Iris pigment epithelial cell (primary cell): ENCODE measurements around the gene KRT86.
A peak's percentile ranks its signal among the peaks of the same experiment; 100 is the strongest.
"Not testable (repeated sequence)": the region's sequence is repeated elsewhere in the genome, so short reads cannot be mapped to it uniquely, and the experiment has no call there.

ENCODE experiments used
- DNase-seq: peaks from one replicate; pipeline ENCODE4 v3.0.0-alpha.2; 2011; ENCODE audit warnings: low read depth

Gene KRT86

GRCh38 chr12:52252175-52252615, 22.2 kb upstream of the KRT86 start:
- DNase-seq: not testable (repeated sequence)

DNA sequence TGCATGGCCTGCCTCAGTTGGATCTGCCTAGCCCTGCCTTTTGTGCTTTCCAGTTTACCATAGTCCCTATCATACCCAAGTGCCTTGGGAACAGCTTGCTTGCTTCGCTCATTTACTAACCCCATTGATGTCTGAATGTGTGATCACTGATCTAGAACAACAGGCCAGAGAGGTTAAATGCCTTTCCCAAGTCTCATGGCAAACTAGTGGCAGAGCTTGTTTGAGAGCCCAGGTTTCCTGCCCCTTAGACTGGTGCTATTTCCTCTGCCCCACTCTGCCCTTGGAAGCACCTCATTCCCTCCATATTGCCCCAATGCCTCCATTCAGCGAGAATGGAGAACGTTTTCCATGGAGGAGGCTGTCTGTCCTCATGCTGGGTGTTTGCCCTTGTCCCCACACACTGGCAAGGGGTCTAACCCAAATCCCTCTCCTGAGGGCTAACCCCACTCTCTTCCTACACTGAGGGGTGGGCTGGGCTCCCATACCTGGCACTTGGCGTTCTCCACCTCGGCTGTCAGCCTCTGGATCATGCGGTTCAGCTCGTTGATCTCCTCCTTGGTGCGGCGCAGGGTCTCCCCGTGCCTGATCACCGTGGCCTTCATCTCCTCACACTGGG, 21.6 kb upstream of the KRT86 start:
- DNase-seq: no peak

GRCh38 chr12:52253391-52254179, 20.9 kb upstream of the KRT86 start:
- DNase-seq: no peak

- DNase-seq: no peak
Observed at GRCh38 chr12:52254180-52254964, 20.1 kb upstream of the KRT86 start.

DNA sequence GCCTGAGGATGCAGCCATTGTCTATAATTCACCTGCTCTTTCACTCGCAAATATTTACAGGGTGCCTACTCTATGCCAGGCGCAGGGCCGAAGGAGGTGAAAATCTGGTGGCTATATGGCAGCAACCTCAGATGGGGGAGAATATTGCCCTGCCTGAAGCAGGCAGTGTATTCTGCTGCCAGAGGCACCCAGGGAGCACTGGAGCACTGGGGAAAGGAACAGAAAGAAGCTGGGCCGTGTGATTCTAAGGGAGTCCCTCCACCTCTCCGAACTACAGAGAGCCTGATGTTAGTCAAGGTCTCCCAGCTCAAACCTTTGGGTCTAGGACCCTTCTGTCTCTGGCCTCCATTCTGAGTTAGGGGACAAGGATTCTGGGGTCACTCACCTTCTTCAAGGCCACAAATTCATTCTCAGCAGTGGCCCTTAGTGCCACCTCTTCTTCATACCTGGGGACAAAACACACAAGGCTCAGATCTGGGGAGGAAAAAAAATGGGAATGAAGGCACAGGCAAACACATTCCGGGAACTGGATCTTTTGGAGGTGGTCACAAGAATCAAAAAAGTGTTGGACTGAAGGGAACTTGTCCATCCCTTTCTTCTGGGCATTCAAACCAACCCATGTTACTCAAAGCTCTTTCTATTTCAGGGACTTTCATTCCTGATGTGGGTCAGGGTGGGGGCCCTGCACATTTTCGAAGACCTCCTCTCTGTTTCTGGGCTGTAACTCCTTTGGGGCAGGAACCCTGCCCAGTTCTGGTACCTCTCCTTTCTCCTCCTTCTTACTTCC, 19.3 kb upstream of the KRT86 start:
- DNase-seq: no peak

- no peak for DNase-seq
Observed at GRCh38 chr12:52255926-52256583, 18.4 kb upstream of the KRT86 start.

- DNase-seq: no peak
Observed at GRCh38 chr12:52256584-52256935, 17.9 kb upstream of the KRT86 start.

- DNase-seq: no peak
Observed at GRCh38 chr12:52257074-52257551, 17.3 kb upstream of the KRT86 start.

DNA sequence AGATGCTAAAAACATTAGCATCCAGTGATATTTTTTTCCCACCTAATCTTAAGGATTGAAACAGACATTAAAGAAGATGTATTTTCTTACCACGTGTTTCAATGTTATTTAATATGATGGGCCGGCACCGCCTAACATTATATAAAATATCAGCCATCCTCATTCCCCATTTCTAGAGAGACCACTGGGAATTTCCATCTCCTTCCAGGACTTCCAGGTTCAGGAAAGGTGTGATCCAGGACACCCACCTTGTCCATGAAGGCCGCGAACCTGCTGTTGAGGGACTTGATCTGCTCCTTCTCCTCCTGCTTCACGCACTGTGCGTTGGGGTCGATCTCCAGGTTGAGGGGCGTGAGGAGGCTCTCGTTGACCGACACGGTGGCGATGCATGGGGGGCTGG, 16.5 kb upstream of the KRT86 start:
- not testable (repeated sequence) for DNase-seq

DNA sequence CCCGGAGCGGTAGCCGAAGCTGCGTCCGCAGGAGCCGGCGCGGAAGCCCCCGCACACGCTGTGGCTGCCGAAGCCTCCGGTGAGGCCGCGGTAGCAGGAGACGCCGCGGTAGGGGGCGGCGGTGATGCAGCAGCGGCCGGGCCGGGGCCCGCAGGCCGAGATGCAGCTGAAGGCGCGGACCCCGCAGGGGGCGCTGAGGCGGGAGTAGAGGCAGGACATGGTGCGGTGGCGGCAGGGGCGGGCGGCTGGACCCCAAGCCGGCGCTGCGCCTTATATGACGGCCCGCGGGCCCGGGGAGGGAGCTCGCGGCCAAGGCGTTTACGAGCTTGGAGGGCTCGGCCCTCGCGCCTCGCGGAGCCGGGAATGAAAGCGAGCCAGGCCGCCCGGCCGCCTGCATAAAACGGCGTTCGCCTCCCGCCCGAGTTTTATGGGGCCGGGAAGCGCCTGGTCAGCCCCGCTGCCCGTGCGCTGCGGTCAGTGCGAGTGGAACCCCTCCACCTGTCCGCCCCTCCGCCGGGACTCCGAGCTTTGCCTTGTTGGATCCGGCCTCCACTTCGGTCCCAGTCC, 16.0 kb upstream of the KRT86 start:
- DNase-seq: peak; percentile 45

DNA sequence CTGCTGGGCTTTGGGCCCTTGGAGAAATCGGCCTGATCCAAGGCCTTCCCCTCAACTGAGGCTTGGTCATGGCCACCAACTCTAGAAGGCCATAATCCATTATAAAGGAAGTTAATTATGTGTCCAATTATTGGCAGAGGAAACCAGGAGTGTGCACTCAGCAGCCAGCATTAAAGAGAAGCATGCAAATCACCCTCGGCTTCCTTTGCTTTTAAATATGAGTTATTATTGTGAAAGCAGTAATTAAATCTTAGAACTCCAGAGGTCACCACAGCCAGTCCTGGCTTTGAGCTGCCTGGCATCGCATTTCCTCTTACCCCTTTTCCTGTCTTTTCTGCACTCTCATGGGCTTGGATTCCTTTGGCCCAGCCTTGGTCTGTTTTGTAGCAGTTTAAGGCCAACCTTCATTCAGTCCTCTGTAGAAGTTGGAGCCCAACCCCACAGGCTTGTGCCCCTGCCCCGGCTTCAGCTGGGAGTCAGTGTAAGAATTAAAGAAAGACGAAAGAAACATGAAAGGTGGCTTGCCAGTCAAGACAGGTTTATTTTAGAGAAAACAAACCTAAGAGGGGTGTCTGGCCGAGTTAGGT, 14.7 kb upstream of the KRT86 start:
- no peak for DNase-seq

DNA sequence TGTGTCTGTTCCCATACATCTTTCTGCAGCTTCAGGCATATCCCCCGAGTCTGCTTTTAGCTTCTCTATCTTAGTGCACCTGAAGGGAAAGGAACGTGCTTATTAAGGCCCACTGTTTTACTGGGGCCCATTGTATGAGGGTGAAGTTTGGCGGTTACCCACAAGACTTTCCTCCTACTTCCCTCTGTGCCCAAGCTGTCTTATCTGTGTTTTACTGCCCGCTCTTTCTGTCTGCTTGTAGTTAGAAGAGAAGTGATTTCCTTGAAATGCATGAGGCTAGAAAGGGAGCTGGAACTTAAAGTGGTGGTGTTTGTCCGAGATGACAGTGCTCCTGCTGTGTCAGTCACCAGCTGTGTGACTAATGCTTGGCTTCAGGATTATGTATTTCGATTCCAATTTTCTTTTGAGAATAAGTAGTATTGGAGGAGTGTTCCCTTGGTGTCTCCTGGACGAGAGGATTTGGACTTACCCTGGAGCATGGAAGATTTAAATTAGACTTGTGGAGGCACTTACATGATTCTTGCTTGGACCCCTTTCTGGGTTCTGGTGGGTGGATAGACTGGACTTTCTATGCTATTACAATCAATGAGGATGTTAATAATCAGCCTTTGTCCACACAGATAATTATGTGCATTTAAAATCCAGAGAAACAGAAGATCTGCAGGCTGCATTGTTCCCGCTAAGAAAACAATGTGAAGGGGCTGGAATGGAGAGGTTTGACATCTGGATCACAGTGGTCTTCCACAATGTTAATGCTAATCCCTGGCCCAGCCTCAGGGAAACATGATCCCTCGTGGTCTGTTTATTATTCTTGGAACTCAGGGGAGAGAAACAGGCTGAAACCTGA, 13.9 kb upstream of the KRT86 start:
- peak; percentile 66 for DNase-seq

- no peak for DNase-seq
Observed at GRCh38 chr12:52261208-52261484, 13.3 kb upstream of the KRT86 start.

GRCh38 chr12:52262286-52262685, 12.2 kb upstream of the KRT86 start:
- no peak for DNase-seq

DNA sequence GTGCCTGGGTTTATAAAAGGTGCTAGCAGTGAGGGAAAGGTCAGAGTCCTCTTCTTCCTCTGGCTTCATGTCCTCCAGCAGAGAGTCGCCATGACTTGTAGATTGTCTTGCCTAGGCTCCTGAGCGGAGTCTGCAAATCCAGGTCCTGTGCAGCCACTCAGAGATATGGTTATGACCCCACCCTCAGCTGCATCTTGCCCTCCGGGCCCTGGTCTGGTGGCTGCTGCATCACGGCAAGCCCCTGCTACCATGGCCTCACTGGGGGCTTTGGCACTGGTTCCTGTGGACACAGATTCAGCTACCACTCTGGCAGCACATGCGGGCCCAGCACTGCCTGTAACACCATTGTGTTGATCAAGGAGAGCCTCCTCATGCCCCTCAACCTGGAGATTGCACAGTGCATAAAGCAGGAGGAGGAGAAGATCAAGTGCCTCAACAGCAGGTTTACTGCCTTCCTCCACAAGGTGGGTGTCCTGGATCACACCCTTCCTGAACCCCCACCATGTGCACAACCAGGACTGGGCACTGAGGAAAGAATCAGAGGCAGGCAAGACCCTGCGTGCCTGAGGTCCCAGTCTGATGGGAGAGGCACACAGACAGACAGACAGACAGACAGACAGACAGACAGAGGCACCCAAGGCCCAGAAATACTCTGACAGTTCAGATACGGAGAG, 10.5 kb upstream of the KRT86 start:
- DNase-seq: no peak

GRCh38 chr12:52264435-52264825, 10.0 kb upstream of the KRT86 start:
- DNase-seq: no peak

- no peak for DNase-seq
Observed at GRCh38 chr12:52266514-52266913, 7.9 kb upstream of the KRT86 start.

GRCh38 chr12:52267266-52267665, 7.2 kb upstream of the KRT86 start:
- no peak for DNase-seq

DNA sequence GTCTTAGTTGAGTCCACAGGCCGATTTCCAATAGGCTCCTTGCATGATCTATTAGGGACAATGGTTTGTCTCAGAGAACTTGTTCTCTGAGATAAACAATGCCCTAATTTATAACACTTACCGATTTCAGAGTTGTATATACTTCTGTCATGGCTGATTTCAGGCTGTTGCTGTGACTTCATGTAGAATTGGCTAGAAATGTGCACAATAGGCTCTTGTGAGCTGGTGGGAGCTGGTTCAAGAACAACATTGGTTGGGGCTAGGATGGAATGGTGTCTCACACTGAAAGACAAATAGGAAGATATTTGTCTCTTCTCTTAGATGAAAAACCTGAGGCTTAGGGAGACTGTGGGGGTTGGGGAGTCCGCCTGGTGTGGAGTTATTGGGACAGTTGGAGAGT, 6.7 kb upstream of the KRT86 start:
- DNase-seq: no peak

DNA sequence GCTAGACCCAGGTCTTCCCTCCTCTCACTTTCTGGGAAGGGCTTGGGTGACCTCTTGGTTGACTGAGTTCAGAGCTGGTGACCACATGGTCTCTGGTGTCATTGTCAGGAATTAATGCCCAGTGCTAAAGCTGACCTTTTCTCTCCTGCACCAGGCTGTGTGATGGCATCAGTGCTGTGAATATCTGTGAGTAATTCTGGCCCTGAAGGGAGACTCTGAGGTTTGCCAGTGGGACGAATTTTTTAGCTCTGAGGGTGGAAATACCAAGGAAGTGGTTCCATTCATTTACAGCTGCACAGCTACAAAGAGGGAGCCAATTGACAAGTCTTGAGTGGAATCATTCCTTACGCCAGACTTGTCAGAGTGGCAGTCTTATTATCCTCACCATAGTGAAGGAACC, 6.2 kb upstream of the KRT86 start:
- DNase-seq: no peak
